ENCODE results near the gene DHDDS. TPM values are rescaled to one million over a fixed set of nuclear protein-coding genes. Genes with fewer than 3 reads are reported as not detected.

Gene DHDDS
- total and polyA plus RNA-seq, 7 experiments from 2014 or later, result 20.7 to 58.9 (median 33.0) TPM

- Mint-ChIP-seq H3K27me3 (peaks cover 17 to 62% (median 32%) of the 10 kb centered on the region in 5 donors), H3K36me3 (no peaks in the 10 kb centered on the region), H3K27ac (no peak overlapping the region), H3K4me3 (no peak overlapping the region), H3K9me3 (peaks cover 0 to 3% (median 0%) of the 10 kb centered on the region in 11 donors), H3K4me1 (peaks cover 11 to 14% (median 13%) of the 10 kb centered on the region in 7 donors)
- ATAC-seq, result no peak
- no peak overlapping the region for H3K27ac ChIP-seq (ENCODE audit: low read depth, low read length)
- CTCF ChIA-PET, result interaction anchor here (1.2 kb wide), 1 partner anchor 29 kb away, joined by 4 read pairs; no protein-coding TSS in a partner anchor
- H3K27me3 ChIP-seq (ENCODE audit: control insufficient read depth in 2 of 2, insufficient read depth in 2 of 2, low read length in 2 of 2), result peaks cover 0 to 9% of the 10 kb centered on the region in 2 donors
- H3K9me3 ChIP-seq (ENCODE audit: control insufficient read depth in 2 of 3, low read length in 3 of 3), result no peaks in the 10 kb centered on the region
- DNase-seq, result no peak
- POLR2A ChIA-PET, result no interaction called here
- peaks cover 10 to 11% of the 10 kb centered on the region in 2 donors for H3K4me1 ChIP-seq (ENCODE audit: control insufficient read depth in 2 of 2, insufficient read depth in 2 of 2, low read length in 2 of 2)
- H3K4me3 ChIP-seq (ENCODE audit: low read length), result no peak overlapping the region
- intact Hi-C loops (cut with micrococcal nuclease), result no loop called here
- no peaks in the 10 kb centered on the region for H3K36me3 ChIP-seq (ENCODE audit: control insufficient read depth in 2 of 3, insufficient read depth in 3 of 3, low read length in 3 of 3)
Measured at GRCh38 chr1:26404641-26405040, 27.5 kb upstream of the DHDDS start.

GRCh38 chr1:26405281-26405915 is 26.7 kb upstream of the DHDDS start:
- peaks cover 0 to 3% (median 0%) of the 10 kb centered on the region in 11 donors for H3K9me3 Mint-ChIP-seq
- CTCF ChIA-PET, result interaction anchor here (0.7 to 1.2 kb wide), 3 partner anchors 12 to 37 kb away, joined by 3 to 6 read pairs (median 4); no protein-coding TSS in a partner anchor
- Histone ChIP-seq H3K36me3 (ENCODE audit: control insufficient read depth in 2 of 3, insufficient read depth in 3 of 3, low read length in 3 of 3) (no peaks in the 10 kb centered on the region), H3K27ac (ENCODE audit: low read depth, low read length) (no peak overlapping the region), H3K9me3 (ENCODE audit: control insufficient read depth in 2 of 3, low read length in 3 of 3) (no peaks in the 10 kb centered on the region), H3K27me3 (ENCODE audit: control insufficient read depth in 2 of 2, insufficient read depth in 2 of 2, low read length in 2 of 2) (peaks cover 0 to 10% of the 10 kb centered on the region in 2 donors), H3K4me3 (ENCODE audit: low read length) (no peak overlapping the region), H3K4me1 (ENCODE audit: control insufficient read depth in 2 of 2, insufficient read depth in 2 of 2, low read length in 2 of 2) (peaks cover 10 to 18% of the 10 kb centered on the region in 2 donors)
- POLR2A ChIA-PET, result no interaction called here
- H3K4me3 Mint-ChIP-seq, result no peak overlapping the region
- ATAC-seq (no peak), DNase-seq (no peak)
- no peaks in the 10 kb centered on the region for H3K36me3 Mint-ChIP-seq
- peaks cover 19 to 67% (median 35%) of the 10 kb centered on the region in 5 donors for H3K27me3 Mint-ChIP-seq
- H3K27ac Mint-ChIP-seq, result no peak overlapping the region
- peaks cover 14 to 18% (median 17%) of the 10 kb centered on the region in 7 donors for H3K4me1 Mint-ChIP-seq
- intact Hi-C loops (cut with micrococcal nuclease), result no loop called here

GRCh38 chr1:26408604-26409003 is 23.5 kb upstream of the DHDDS start:
- Histone ChIP-seq H3K4me1 (ENCODE audit: control insufficient read depth in 2 of 2, insufficient read depth in 2 of 2, low read length in 2 of 2) (peaks cover 10 to 18% of the 10 kb centered on the region in 2 donors), H3K27me3 (ENCODE audit: control insufficient read depth in 2 of 2, insufficient read depth in 2 of 2, low read length in 2 of 2) (peaks cover 10 to 13% of the 10 kb centered on the region in 2 donors), H3K4me3 (ENCODE audit: low read length) (peak overlapping the region; percentile 11), H3K9me3 (ENCODE audit: control insufficient read depth in 2 of 3, low read length in 3 of 3) (no peaks in the 10 kb centered on the region), H3K36me3 (ENCODE audit: control insufficient read depth in 2 of 3, insufficient read depth in 3 of 3, low read length in 3 of 3) (no peaks in the 10 kb centered on the region), H3K27ac (ENCODE audit: low read depth, low read length) (no peak overlapping the region)
- Mint-ChIP-seq H3K27me3 (peaks cover 36 to 78% (median 51%) of the 10 kb centered on the region in 5 donors), H3K4me3 (peak overlapping the region; percentile 51 to 81 (median 73)), H3K4me1 (peaks cover 17 to 31% (median 21%) of the 10 kb centered on the region in 7 donors), H3K36me3 (no peaks in the 10 kb centered on the region), H3K27ac (peak overlapping the region in 5 of 9 donors; percentile 20 to 77 (median 32)), H3K9me3 (peaks cover 0 to 3% (median 0%) of the 10 kb centered on the region in 11 donors)
- peak; percentile 63 to 90 (median 75) for DNase-seq
- peak; percentile 97 for ATAC-seq
- POLR2A ChIA-PET, result interaction anchor here (0.6 kb wide), 1 partner anchor 165 kb away, joined by 3 read pairs; no protein-coding TSS in a partner anchor
- intact Hi-C loops (cut with micrococcal nuclease), result loop anchor here in 1 of 2 donors (1.0 kb wide), 2 partner anchors 24 to 64 kb away; partner anchors contain the start of genes DHDDS and HMGN2
- CTCF ChIA-PET, result interaction anchor here (0.6 kb wide), 1 partner anchor 133 kb away, joined by 3 read pairs; no protein-coding TSS in a partner anchor

- peaks cover 10 to 18% of the 10 kb centered on the region in 2 donors for H3K4me1 ChIP-seq (ENCODE audit: control insufficient read depth in 2 of 2, insufficient read depth in 2 of 2, low read length in 2 of 2)
- DNase-seq, result peak in 3 of 9 donors; percentile 38 to 48 (median 46)
- peak overlapping the region; percentile 11 for H3K4me3 ChIP-seq (ENCODE audit: low read length)
- intact Hi-C loops (cut with micrococcal nuclease), result no loop called here
- H3K27ac Mint-ChIP-seq, result peak overlapping the region in 3 of 9 donors; percentile 35 to 75 (median 42)
- H3K9me3 Mint-ChIP-seq, result peaks cover 0 to 3% (median 0%) of the 10 kb centered on the region in 11 donors
- POLR2A ChIA-PET, result no interaction called here
- peak overlapping the region; percentile 51 to 81 (median 73) for H3K4me3 Mint-ChIP-seq
- no peaks in the 10 kb centered on the region for H3K36me3 Mint-ChIP-seq
- peaks cover 41 to 79% (median 50%) of the 10 kb centered on the region in 5 donors for H3K27me3 Mint-ChIP-seq
- peaks cover 17 to 31% (median 21%) of the 10 kb centered on the region in 7 donors for H3K4me1 Mint-ChIP-seq
- no peaks in the 10 kb centered on the region for H3K9me3 ChIP-seq (ENCODE audit: control insufficient read depth in 2 of 3, low read length in 3 of 3)
- peak; percentile 28 for ATAC-seq
- CTCF ChIA-PET, result interaction anchor here (0.6 kb wide), 1 partner anchor 38 kb away, joined by 4 read pairs; no protein-coding TSS in a partner anchor
- no peaks in the 10 kb centered on the region for H3K36me3 ChIP-seq (ENCODE audit: control insufficient read depth in 2 of 3, insufficient read depth in 3 of 3, low read length in 3 of 3)
- H3K27me3 ChIP-seq (ENCODE audit: control insufficient read depth in 2 of 2, insufficient read depth in 2 of 2, low read length in 2 of 2), result peaks cover 10 to 13% of the 10 kb centered on the region in 2 donors
- no peak overlapping the region for H3K27ac ChIP-seq (ENCODE audit: low read depth, low read length)
Measured at GRCh38 chr1:26409191-26409807, 22.8 kb upstream of the DHDDS start.

- Mint-ChIP-seq H3K27ac (no peak within 1 kb of the TSS), H3K9me3 (peaks cover 0 to 3% (median 0%) of the 10 kb centered on the region in 11 donors)
Measured at GRCh38 chr1:26410706-26411623, 21.2 kb upstream of the DHDDS start, which contains the start of gene LIN28A. LIN28A (plus strand) TSS chr1:26410817; CDS start chr1:26410892, 75 bp downstream.

More at GRCh38 chr1:26410706-26411623, 21.2 kb upstream of the DHDDS start, which contains the start of gene LIN28A:
- Histone ChIP-seq H3K4me1 (ENCODE audit: control insufficient read depth in 2 of 2, insufficient read depth in 2 of 2, low read length in 2 of 2) (peaks cover 10 to 18% of the 10 kb centered on the region in 2 donors), H3K4me3 (ENCODE audit: low read length) (no peak within 1 kb of the TSS), H3K27me3 (ENCODE audit: control insufficient read depth in 2 of 2, insufficient read depth in 2 of 2, low read length in 2 of 2) (peaks cover 10 to 13% of the 10 kb centered on the region in 2 donors), H3K9me3 (ENCODE audit: control insufficient read depth in 2 of 3, low read length in 3 of 3) (no peaks in the 10 kb centered on the region), H3K36me3 (ENCODE audit: control insufficient read depth in 2 of 3, insufficient read depth in 3 of 3, low read length in 3 of 3) (no peaks in the 10 kb centered on the region), H3K27ac (ENCODE audit: low read depth, low read length) (no peak within 1 kb of the TSS)
- H3K4me1 Mint-ChIP-seq, result peaks cover 17 to 31% (median 21%) of the 10 kb centered on the region in 7 donors
- DNase-seq (no peak), ATAC-seq (no peak)
- H3K4me3 Mint-ChIP-seq, result peak within 1 kb of the TSS in 7 of 10 donors; percentile 37 to 81 (median 69)
- ChIA-PET POLR2A (no interaction called here), CTCF (interaction anchor here (1.2 kb wide), 1 partner anchor 125 kb away, joined by 4 read pairs; no protein-coding TSS in a partner anchor)
- intact Hi-C loops (cut with micrococcal nuclease), result loop anchor here in 1 of 2 donors (10.0 kb wide), 1 partner anchor 306 kb away; no protein-coding TSS in a partner anchor
- H3K36me3 Mint-ChIP-seq, result no peaks in the 10 kb centered on the region
- peaks cover 41 to 83% (median 49%) of the 10 kb centered on the region in 5 donors for H3K27me3 Mint-ChIP-seq
